Measurements from ENCODE around the gene VMP1.

DNA sequence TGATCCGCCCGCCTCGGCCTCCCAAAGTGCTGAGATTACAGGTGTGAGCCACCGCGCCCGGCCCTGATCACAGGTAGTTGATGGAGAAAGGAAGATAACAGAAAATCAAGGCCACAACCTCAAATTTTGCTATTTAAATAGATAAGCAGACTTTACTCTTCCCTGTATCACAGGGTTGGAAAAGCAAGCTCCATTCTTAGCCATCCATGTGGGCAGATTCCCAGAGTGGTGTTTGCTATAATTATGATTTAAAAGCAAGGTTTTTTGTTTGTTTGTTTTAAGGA, 140.9 kb downstream of the VMP1 start:
- TF ChIP-seq, protein P1, sequence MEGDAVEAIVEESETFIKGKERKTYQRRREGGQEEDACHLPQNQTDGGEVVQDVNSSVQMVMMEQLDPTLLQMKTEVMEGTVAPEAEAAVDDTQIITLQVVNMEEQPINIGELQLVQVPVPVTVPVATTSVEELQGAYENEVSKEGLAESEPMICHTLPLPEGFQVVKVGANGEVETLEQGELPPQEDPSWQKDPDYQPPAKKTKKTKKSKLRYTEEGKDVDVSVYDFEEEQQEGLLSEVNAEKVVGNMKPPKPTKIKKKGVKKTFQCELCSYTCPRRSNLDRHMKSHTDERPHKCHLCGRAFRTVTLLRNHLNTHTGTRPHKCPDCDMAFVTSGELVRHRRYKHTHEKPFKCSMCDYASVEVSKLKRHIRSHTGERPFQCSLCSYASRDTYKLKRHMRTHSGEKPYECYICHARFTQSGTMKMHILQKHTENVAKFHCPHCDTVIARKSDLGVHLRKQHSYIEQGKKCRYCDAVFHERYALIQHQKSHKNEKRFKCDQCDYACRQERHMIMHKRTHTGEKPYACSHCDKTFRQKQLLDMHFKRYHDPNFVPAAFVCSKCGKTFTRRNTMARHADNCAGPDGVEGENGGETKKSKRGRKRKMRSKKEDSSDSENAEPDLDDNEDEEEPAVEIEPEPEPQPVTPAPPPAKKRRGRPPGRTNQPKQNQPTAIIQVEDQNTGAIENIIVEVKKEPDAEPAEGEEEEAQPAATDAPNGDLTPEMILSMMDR (IDR thresholded peaks at IDR 0.05; ENCODE audit: low read depth, low read length): no peak
- no peak for TF ChIP-seq POLR2A (IDR thresholded peaks at IDR 0.05; ENCODE audit: extremely low read depth, insufficient read length)

Data from NB4 (cell line).